ENCODE data around the gene MTUS2.

Gene MTUS2

DNA sequence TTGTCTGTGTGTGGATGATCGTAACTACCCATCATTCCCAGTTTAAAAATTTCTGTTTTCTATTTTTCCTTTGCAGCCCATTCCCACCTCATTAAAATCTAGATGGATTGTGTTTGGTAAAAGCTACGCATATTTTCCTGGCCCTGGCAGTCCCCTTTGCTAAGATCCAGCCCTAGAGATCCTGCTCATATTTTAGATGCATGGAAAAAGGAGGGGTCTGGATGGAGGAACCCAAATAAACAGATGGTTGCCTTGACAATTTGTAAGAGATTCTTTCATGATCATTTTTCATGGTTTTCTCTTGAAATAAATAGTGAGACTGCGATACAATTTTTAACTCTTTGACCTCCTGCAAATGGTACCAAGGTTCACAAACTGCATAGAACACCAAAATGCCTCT lies 601.0 kb downstream of the MTUS2 start:
- Histone ChIP-seq H3K4me3 (ENCODE audit: low read depth, low read length) (no peak overlapping the region), H3K27ac (ENCODE audit: low read depth, low read length) (no peak overlapping the region), H3K36me3 (ENCODE audit: insufficient read depth, low read length) (no peaks in the 10 kb centered on the region), H3K79me2 (ENCODE audit: control insufficient read depth, insufficient read depth, low read length, unreplicated experiment) (no peaks in the 10 kb centered on the region), H2AFZ (ENCODE audit: low read length, unreplicated experiment) (no peak overlapping the region), H3K27me3 (ENCODE audit: insufficient read depth, low read length) (peaks cover 53% of the 10 kb centered on the region), H3K4me1 (ENCODE audit: control insufficient read depth, insufficient read depth, low read length, unreplicated experiment) (no peaks in the 10 kb centered on the region)

DNA sequence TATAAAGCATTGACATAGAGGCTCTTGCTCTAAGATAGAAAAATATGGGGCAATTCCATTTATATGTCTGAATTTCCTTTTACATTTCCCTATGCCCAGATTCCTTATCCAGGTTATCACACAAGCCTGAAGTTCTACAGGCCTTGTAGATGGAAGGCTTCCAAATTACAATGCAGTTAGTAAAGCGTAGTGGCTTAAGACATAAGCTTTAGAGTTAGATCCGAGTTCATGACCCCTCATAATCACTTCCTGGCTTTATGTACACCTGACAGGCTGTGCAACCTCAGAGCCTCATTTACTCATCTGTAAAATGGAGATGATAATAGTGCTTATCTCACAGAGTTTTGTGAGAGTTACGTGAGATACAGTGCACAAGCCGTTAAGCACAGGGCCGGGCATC lies 601.9 kb downstream of the MTUS2 start:
- Histone ChIP-seq H3K27ac (ENCODE audit: low read depth, low read length) (no peak overlapping the region), H2AFZ (ENCODE audit: low read length, unreplicated experiment) (no peak overlapping the region), H3K4me3 (ENCODE audit: low read depth, low read length) (no peak overlapping the region), H3K36me3 (ENCODE audit: insufficient read depth, low read length) (no peaks in the 10 kb centered on the region), H3K4me1 (ENCODE audit: control insufficient read depth, insufficient read depth, low read length, unreplicated experiment) (no peaks in the 10 kb centered on the region), H3K27me3 (ENCODE audit: insufficient read depth, low read length) (peaks cover 62% of the 10 kb centered on the region), H3K79me2 (ENCODE audit: control insufficient read depth, insufficient read depth, low read length, unreplicated experiment) (no peaks in the 10 kb centered on the region)

DNA sequence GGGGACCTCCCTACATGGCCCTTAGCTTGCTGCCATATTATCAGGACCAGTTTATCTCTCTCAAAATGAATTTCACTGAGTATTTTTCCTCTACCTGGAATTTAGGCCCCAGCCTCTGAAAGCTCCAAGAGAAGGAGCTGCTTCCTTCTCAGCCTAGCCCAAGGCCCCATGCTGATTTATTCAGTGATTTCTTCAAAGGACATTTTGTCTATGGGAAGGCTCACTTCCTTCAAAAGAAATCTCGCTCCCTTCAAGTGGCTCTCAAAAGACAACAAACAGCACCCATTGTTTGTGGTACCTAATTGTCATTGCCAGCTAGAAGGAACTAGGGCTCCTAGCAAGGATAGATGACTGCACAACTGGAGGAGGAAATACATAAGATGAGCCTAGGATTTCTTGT lies 602.9 kb downstream of the MTUS2 start:
- Histone ChIP-seq H3K27ac (ENCODE audit: low read depth, low read length) (no peak overlapping the region), H3K4me3 (ENCODE audit: low read depth, low read length) (no peak overlapping the region), H3K36me3 (ENCODE audit: insufficient read depth, low read length) (no peaks in the 10 kb centered on the region), H3K79me2 (ENCODE audit: control insufficient read depth, insufficient read depth, low read length, unreplicated experiment) (no peaks in the 10 kb centered on the region), H3K27me3 (ENCODE audit: insufficient read depth, low read length) (peaks cover 68% of the 10 kb centered on the region), H3K4me1 (ENCODE audit: control insufficient read depth, insufficient read depth, low read length, unreplicated experiment) (peaks cover 3% of the 10 kb centered on the region), H2AFZ (ENCODE audit: low read length, unreplicated experiment) (no peak overlapping the region)

DNA sequence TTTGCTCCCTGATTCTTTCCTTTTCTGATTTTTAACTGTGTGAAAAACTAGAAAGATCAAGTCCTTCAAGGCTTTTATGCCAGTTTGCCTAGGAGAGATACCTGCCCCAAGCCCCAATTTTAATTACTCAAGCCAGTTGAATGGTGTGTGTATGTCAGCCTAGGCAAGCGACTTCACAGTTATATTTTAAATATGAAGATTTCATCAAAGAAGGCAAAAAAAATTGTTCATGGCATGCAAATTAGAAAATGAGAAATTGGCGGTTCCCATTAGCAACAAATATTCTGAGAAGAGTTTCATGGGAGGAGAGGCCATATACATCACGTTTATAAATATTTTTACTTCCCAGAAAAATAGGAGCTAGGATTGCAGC lies 607.8 kb downstream of the MTUS2 start:
- Histone ChIP-seq H3K27ac (ENCODE audit: low read depth, low read length) (no peak overlapping the region), H3K27me3 (ENCODE audit: insufficient read depth, low read length) (peaks cover 61% of the 10 kb centered on the region), H3K79me2 (ENCODE audit: control insufficient read depth, insufficient read depth, low read length, unreplicated experiment) (no peaks in the 10 kb centered on the region), H3K4me1 (ENCODE audit: control insufficient read depth, insufficient read depth, low read length, unreplicated experiment) (peaks cover 3% of the 10 kb centered on the region), H3K36me3 (ENCODE audit: insufficient read depth, low read length) (no peaks in the 10 kb centered on the region), H2AFZ (ENCODE audit: low read length, unreplicated experiment) (no peak overlapping the region), H3K4me3 (ENCODE audit: low read depth, low read length) (peak overlapping the region; percentile 67)

DNA sequence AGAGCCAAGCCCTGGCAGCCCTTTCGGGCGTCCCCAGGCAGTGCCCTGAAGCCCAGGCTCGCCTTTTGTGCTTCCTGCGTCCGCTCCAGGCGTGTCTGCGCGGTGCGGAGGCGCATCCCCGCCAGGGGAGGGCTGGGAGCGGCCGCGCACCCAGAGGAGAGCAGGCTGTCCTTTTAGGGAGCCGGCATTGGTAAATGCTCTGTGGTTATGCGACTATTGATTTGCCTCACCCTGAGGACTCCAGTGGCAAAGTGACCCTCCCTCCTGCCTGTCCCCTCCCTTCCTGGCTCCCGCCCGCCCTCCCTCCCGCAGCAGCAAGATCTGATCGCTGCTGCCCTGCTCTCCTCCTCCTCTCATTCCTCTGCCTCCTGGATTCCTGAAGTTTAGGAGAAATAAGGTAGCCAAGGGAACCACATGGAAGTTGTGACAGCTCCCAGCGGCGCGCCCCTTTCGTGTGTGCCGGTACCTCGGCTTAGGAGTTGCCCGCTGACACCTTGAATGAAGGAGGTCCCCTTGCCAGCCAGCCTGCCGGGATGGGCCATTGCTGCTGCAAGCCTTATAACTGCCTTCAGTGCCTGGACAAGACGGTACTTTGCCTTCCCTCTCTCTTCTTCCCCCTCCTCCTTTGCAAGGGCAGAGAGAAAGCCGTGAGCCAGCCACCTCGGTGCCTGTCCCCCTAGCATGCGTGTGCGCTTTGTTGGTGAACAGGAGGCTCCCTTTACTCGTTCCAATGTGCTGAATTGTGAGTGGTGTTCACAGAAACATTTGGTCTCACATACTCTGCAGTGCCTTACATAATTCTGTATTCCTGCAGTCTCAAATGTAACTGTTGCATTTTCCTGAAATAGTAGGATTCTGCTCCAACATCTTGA lies 608.4 kb downstream of the MTUS2 start:
- H3K27ac ChIP-seq (ENCODE audit: low read depth, low read length): no peak overlapping the region
- peaks cover 3% of the 10 kb centered on the region for H3K4me1 ChIP-seq (ENCODE audit: control insufficient read depth, insufficient read depth, low read length, unreplicated experiment)
- peaks cover 61% of the 10 kb centered on the region for H3K27me3 ChIP-seq (ENCODE audit: insufficient read depth, low read length)
- no peak overlapping the region for H2AFZ ChIP-seq (ENCODE audit: low read length, unreplicated experiment)
- H3K79me2 ChIP-seq (ENCODE audit: control insufficient read depth, insufficient read depth, low read length, unreplicated experiment): no peaks in the 10 kb centered on the region
- peak overlapping the region; percentile 67 for H3K4me3 ChIP-seq (ENCODE audit: low read depth, low read length)
- H3K36me3 ChIP-seq (ENCODE audit: insufficient read depth, low read length): no peaks in the 10 kb centered on the region

DNA sequence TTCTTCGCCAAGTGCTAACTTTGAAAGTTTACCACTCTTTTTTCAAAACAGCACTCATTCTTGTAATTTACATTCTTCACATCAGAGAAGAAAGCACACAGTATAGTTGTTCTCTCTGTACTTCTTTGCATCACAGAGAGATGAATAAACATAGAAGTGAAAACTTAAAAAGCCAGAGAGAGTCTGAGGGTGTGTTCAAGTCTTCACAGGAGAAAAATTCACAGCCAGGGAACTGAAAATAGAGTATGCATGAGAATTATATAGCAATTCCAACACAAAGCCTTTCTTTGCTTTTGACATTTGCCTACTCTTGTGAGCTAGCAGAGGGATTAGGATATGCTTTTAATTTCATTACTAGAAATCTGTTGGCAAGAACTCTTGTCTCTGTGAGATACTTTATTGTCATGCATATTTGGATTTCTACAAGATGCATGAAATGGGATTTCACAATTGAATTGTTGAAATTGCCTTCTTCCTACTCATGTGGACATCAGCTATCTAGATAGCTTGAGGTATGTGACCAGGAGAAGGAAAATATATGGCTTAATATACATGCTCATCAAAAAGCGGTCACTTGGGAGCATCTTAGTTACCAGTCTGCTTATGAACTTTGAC lies 609.3 kb downstream of the MTUS2 start:
- peaks cover 4% of the 10 kb centered on the region for H3K4me1 ChIP-seq (ENCODE audit: control insufficient read depth, insufficient read depth, low read length, unreplicated experiment)
- no peak overlapping the region for H3K27ac ChIP-seq (ENCODE audit: low read depth, low read length)
- H3K79me2 ChIP-seq (ENCODE audit: control insufficient read depth, insufficient read depth, low read length, unreplicated experiment): no peaks in the 10 kb centered on the region
- no peak overlapping the region for H2AFZ ChIP-seq (ENCODE audit: low read length, unreplicated experiment)
- no peak overlapping the region for H3K4me3 ChIP-seq (ENCODE audit: low read depth, low read length)
- no peaks in the 10 kb centered on the region for H3K36me3 ChIP-seq (ENCODE audit: insufficient read depth, low read length)
- H3K27me3 ChIP-seq (ENCODE audit: insufficient read depth, low read length): peaks cover 61% of the 10 kb centered on the region

DNA sequence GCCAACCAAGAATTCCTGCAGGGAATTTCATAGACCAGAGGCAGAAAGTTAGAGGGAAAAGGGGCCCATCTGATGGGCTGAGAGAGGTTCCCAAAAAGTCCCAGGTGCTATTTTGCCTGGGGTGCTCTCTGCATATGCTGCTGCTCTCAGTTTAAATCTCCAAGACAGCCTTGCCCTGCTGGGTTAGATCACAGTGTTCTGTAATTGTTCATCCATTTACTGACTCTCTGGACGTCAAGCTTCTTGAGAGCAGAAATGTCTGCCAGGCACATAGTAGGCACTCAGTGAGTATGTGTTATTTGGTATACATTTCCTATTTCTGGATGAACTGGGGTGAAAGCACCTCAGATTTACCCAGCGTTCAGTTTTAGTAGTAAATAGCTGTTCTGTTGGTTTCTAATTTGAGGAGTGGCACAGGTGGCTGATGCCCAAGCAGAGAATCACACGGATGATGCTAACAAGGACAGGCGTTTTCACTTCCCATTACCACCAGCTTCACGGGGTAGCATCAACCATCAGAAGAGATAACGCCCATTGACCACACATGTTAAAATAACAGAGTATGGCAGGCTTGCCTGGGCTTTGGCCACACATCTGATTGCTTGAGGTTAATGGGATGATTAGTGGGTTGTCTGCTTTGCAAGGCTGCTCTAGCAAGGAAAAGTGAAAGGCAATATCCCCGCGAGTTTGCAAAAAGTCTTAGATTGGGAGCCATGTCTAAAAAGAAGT lies 614.2 kb downstream of the MTUS2 start:
- peak overlapping the region; percentile 88; the same call in 1 of the 2 replicates for H3K27ac ChIP-seq (ENCODE audit: low read depth, low read length)
- peak overlapping the region; percentile 18; the same call in 1 of the 2 replicates for H3K4me3 ChIP-seq (ENCODE audit: low read depth, low read length)

DNA sequence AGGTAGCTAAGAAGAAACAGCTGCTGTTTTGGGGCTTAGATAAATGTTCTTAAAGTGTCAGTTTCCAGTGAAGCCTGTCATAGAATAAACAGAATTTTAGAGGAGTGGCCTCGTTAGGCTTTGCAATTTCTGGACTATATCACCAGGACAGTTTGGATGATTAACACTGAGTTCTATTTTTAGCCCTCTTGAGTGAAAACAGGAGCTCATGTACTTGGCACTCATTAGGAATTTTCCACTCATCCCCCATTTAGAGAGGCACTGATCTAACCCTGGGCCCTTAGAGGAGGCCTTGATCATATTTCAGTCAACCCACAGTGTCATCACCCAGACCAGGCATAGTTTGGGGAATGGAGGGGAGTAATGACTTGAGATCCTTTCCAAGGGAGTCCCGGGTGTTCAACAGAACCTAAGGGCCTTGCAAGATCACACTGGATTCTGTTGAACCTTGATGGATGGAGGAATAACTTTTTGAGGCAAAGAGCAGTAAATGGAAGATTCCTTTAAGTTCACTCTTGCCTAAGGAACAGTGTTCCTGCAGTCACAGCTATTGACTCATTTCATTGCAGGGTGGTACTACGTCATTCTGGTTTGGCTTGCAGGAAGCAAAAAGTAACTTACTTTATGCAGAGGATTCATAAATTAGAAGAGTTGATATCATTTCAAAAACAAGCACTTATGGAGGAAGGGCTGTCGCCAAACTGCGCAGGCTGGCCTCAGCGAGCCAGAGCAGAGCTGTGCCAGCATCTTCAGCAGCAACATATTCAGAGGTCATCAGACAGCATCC lies 615.2 kb downstream of the MTUS2 start:
- H3K4me1 ChIP-seq (ENCODE audit: control insufficient read depth, insufficient read depth, low read length, unreplicated experiment): peaks cover 29% of the 10 kb centered on the region
- no peaks in the 10 kb centered on the region for H3K79me2 ChIP-seq (ENCODE audit: control insufficient read depth, insufficient read depth, low read length, unreplicated experiment)
- peak overlapping the region; percentile 88 for H3K27ac ChIP-seq (ENCODE audit: low read depth, low read length)
- no peaks in the 10 kb centered on the region for H3K36me3 ChIP-seq (ENCODE audit: insufficient read depth, low read length)
- H2AFZ ChIP-seq (ENCODE audit: low read length, unreplicated experiment): peak overlapping the region; percentile 77
- H3K4me3 ChIP-seq (ENCODE audit: low read depth, low read length): peak overlapping the region; percentile 46; the same call in 1 of the 2 replicates
- H3K27me3 ChIP-seq (ENCODE audit: insufficient read depth, low read length): peaks cover 6% of the 10 kb centered on the region

More for the DNA sequence above, 614.2 kb downstream of the MTUS2 start:
- H3K79me2 ChIP-seq (ENCODE audit: control insufficient read depth, insufficient read depth, low read length, unreplicated experiment): no peaks in the 10 kb centered on the region
- H3K27me3 ChIP-seq (ENCODE audit: insufficient read depth, low read length): peaks cover 15% of the 10 kb centered on the region
- no peaks in the 10 kb centered on the region for H3K36me3 ChIP-seq (ENCODE audit: insufficient read depth, low read length)
- H2AFZ ChIP-seq (ENCODE audit: low read length, unreplicated experiment): peak overlapping the region; percentile 77
- H3K4me1 ChIP-seq (ENCODE audit: control insufficient read depth, insufficient read depth, low read length, unreplicated experiment): peaks cover 29% of the 10 kb centered on the region

DNA sequence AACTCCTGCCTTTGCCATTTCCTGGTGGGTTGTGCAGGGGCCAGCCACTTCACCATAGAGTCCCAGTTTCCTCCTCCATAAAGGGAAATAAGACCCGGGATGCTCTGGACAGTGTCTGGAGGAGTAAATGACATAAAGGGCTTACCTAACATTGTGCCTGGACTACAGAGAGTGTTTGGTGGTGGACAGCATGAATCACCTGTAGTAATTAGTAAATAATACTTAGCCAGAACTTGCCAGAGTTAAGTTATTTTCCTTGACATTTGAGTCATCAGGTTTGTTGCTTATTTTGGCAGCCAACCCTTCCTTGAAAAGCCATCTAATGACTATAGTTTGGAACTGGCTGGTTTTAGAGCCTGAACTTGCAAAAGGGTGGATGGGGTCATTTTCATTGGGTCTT lies 616.2 kb downstream of the MTUS2 start:
- Histone ChIP-seq H3K27ac (ENCODE audit: low read depth, low read length) (peak overlapping the region; percentile 88), H3K4me1 (ENCODE audit: control insufficient read depth, insufficient read depth, low read length, unreplicated experiment) (peaks cover 29% of the 10 kb centered on the region), H3K4me3 (ENCODE audit: low read depth, low read length) (peak overlapping the region; percentile 46; the same call in 1 of the 2 replicates), H3K27me3 (ENCODE audit: insufficient read depth, low read length) (no peaks in the 10 kb centered on the region), H3K36me3 (ENCODE audit: insufficient read depth, low read length) (no peaks in the 10 kb centered on the region), H2AFZ (ENCODE audit: low read length, unreplicated experiment) (no peak overlapping the region), H3K79me2 (ENCODE audit: control insufficient read depth, insufficient read depth, low read length, unreplicated experiment) (no peaks in the 10 kb centered on the region)

DNA sequence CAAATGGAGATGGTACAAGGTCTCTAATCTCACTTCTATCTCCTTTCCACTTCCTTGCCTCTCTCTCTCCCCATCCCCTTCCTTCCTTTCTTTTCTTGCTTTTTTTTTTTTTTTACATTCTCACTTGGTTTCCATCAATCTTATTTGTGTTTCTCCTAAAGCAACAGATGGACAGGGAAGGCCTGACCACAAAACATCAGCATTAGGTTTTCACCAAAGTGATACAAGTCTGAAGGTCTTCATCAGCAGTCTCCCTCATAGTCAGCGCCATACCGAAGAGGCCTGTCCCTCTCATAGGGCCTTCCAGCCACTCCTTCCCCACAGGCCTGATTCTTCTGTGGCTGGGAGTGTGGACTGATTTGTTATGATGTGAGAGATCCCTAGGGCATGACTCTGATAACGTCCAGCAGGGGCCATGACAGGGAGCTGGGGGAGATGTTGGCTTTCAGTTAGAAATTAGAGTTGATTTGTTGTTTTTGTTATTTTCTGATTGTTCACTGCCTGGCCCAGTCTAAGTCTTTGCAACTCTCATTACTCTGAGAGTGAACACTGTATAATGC lies 616.7 kb downstream of the MTUS2 start:
- Histone ChIP-seq H3K4me1 (ENCODE audit: control insufficient read depth, insufficient read depth, low read length, unreplicated experiment) (peaks cover 29% of the 10 kb centered on the region), H3K79me2 (ENCODE audit: control insufficient read depth, insufficient read depth, low read length, unreplicated experiment) (no peaks in the 10 kb centered on the region), H3K4me3 (ENCODE audit: low read depth, low read length) (no peak overlapping the region), H2AFZ (ENCODE audit: low read length, unreplicated experiment) (no peak overlapping the region), H3K36me3 (ENCODE audit: insufficient read depth, low read length) (no peaks in the 10 kb centered on the region), H3K27me3 (ENCODE audit: insufficient read depth, low read length) (no peaks in the 10 kb centered on the region), H3K27ac (ENCODE audit: low read depth, low read length) (no peak overlapping the region)
